CD4-positive, alpha-beta memory T cell (primary cell): ENCODE data around the gene ASF1A. TPM values are rescaled to one million over a fixed set of nuclear protein-coding genes. Genes with fewer than 3 reads are reported as not detected.

Experiments used
- CTCF ChIA-PET: fragments of 350-600 bp; sonication (Branson Sonifier 250); formaldehyde crosslinking; loops from one replicate; lab custom pipeline; 2021; ENCODE audit warnings: inconsistent platforms; ENCODE audit not compliant: partially characterized antibody; lab: Charles Lee
- POLR2A ChIA-PET: fragments of 350-600 bp; sonication (Branson Sonifier 250); formaldehyde crosslinking; loops from one replicate; lab custom pipeline; 2021; ENCODE audit not compliant: partially characterized antibody; lab: Charles Lee
- DNase-seq, 5 donors: peaks; one replicate each; pipeline versions ENCODE4 v3.0.0 to v3.0.0-alpha.2; 2020 to 2022; ENCODE audit warnings: mixed read lengths in 1 of 5
- H3K27ac ChIP-seq: one replicate; pipeline ENCODE4 v1.7.0; 2013; ENCODE audit warnings: low read depth, low read length
- H3K27me3 ChIP-seq: 2 replicates; pipeline ENCODE4 v1.7.0; 2013; ENCODE audit warnings: mild to moderate bottlenecking, low read length, moderate library complexity; ENCODE audit not compliant: insufficient read depth
- H3K36me3 ChIP-seq: 2 replicates; pipeline ENCODE4 v1.7.0; 2013; ENCODE audit warnings: mild to moderate bottlenecking, low read length, moderate library complexity; ENCODE audit not compliant: insufficient read depth
- H3K4me1 ChIP-seq: 2 replicates; pipeline ENCODE4 v1.7.0; 2013; ENCODE audit warnings: mild to moderate bottlenecking, low read length, moderate library complexity; ENCODE audit not compliant: insufficient read depth
- H3K4me3 ChIP-seq, 2 donors: one replicate each; pipeline ENCODE4 v1.7.0; 2013; ENCODE audit warnings: low read length in 2 of 2, mild to moderate bottlenecking in 1 of 2
- H3K9me3 ChIP-seq, 2 donors: one replicate each; pipeline ENCODE4 v1.7.0; 2013; ENCODE audit warnings: low read length in 2 of 2, control low read depth in 1 of 2; ENCODE audit not compliant: control insufficient read depth in 1 of 2
- H3K27ac Mint-ChIP-seq, 7 donors: one replicate each; pipeline ENCODE4 v1.8.0; 2020 to 2021; ENCODE audit warnings: mixed read lengths in 7 of 7, mild to moderate bottlenecking in 6 of 7, inconsistent platforms in 3 of 7, moderate library complexity in 3 of 7
- H3K27me3 Mint-ChIP-seq, 2 donors: one replicate each; pipeline ENCODE4 v1.8.0; 2020 to 2021; ENCODE audit warnings: mixed read lengths in 2 of 2
- H3K36me3 Mint-ChIP-seq, 2 donors: one replicate each; pipeline ENCODE4 v1.8.0; 2020 to 2021; ENCODE audit warnings: mixed read lengths in 2 of 2, inconsistent platforms in 1 of 2, mild to moderate bottlenecking in 1 of 2
- H3K4me1 Mint-ChIP-seq, 4 donors: one replicate each; pipeline ENCODE4 v1.8.0; 2020 to 2021; ENCODE audit warnings: mixed read lengths in 4 of 4, mild to moderate bottlenecking in 1 of 4
- H3K4me3 Mint-ChIP-seq, 8 donors: one replicate each; pipeline ENCODE4 v1.8.0; 2020 to 2021; ENCODE audit warnings: mixed read lengths in 8 of 8, mild to moderate bottlenecking in 7 of 8, moderate library complexity in 6 of 8, inconsistent platforms in 3 of 8
- H3K9me3 Mint-ChIP-seq, 8 donors: one replicate each; pipeline ENCODE4 v1.8.0; 2020 to 2021; ENCODE audit warnings: mixed read lengths in 8 of 8, mild to moderate bottlenecking in 5 of 8, inconsistent platforms in 3 of 8, moderate library complexity in 1 of 8
- intact Hi-C: fragments of 100-400 bp; cut with micrococcal nuclease; formaldehyde crosslinking; loops from one replicate; pipeline ENCODE4 v1.15.1; 2023
- polyA plus RNA-seq, 2 donors: library from polyadenylated mRNA; unstranded; fragments of 300-500 nt; fragmentation: Illumina TruSeq; gene quantifications; one replicate each; pipeline ENCODE4 v1.2.3, GENCODE V29; 2021
- total RNA-seq, 2 experiments: library from RNA; stranded (reverse); gene quantifications; one replicate each; pipeline ENCODE4 v1.2.3, GENCODE V29; 2021

Gene ASF1A
- total and polyA plus RNA-seq, 4 experiments from 2014 or later: 64.0 to 78.5 (median 66.2) TPM

DNA sequence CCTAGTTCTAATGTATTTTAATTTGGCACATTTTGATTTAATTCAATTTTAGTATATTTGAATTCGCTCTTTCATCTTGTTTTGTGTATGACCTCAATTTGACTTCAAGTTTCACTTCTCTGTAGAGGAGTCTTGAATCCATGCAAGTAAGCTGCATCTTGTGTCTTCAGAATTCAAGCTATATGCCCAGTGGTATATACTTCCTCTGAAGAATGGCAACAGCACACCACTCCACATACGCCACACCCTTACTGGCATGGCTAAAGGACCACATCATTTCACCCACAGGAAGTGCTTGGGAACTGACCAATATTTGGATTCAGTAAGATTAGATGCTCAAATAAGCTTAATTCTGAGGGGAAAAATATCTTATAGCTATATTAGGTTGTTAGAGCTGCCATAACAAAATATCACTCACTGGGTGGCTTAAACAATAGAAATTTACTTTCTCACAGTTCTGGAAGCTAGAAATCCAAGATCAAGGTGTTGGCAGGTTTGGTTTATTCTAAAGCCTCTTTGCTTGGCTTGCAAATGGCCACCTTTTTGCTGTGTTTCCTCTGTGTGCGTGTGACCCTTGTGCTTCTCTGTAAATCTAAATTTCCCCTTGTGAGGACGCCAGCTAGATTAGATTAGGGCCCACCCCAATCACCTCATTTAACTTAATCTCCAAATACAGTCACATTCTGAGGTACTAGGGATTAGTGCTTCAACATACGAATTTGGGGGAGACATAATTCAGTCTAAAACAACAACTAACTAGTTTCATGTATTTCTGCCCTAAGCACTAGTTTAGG, 2.8 kb upstream of the ASF1A start:
- peaks cover 0 to 18% of the 10 kb centered on the region in 2 donors for H3K36me3 Mint-ChIP-seq
- H3K9me3 Mint-ChIP-seq: peaks cover 0 to 6% (median 0%) of the 10 kb centered on the region in 8 donors
- intact Hi-C loops: loop anchor here (5.0 kb wide), 2 partner anchors 609 to 1214 kb away; partner anchors contain the start of gene NUS1
- H3K27me3 Mint-ChIP-seq: peaks cover 0 to 1% of the 10 kb centered on the region in 2 donors
- no peaks in the 10 kb centered on the region for H3K9me3 ChIP-seq
- H3K4me3 Mint-ChIP-seq: peak overlapping the region; percentile 70 to 98 (median 95)
- no peaks in the 10 kb centered on the region for H3K36me3 ChIP-seq
- H3K27me3 ChIP-seq: no peaks in the 10 kb centered on the region
- peaks cover 55 to 83% (median 61%) of the 10 kb centered on the region in 4 donors for H3K4me1 Mint-ChIP-seq
- ChIA-PET CTCF (interaction anchor here (0.6 to 5.5 kb wide), 9 partner anchors 9 to 332 kb away, joined by 3 to 35 read pairs (median 5); partner anchors contain the start of gene MCM9), POLR2A (interaction anchor here (0.7 to 9.9 kb wide), 15 partner anchors 9 to 1289 kb away, joined by 3 to 105 read pairs (median 6); partner anchors contain the start of genes CEP85L, GOPC and MCM9)
- peak overlapping the region in 1 of 2 donors; percentile 63 for H3K4me3 ChIP-seq
- H3K27ac ChIP-seq: peak overlapping the region; percentile 83
- H3K27ac Mint-ChIP-seq: peak overlapping the region; percentile 95 to 99 (median 98)
- H3K4me1 ChIP-seq: peaks cover 71% of the 10 kb centered on the region
- DNase-seq: peak in 1 of 5 donors; percentile 18

DNA sequence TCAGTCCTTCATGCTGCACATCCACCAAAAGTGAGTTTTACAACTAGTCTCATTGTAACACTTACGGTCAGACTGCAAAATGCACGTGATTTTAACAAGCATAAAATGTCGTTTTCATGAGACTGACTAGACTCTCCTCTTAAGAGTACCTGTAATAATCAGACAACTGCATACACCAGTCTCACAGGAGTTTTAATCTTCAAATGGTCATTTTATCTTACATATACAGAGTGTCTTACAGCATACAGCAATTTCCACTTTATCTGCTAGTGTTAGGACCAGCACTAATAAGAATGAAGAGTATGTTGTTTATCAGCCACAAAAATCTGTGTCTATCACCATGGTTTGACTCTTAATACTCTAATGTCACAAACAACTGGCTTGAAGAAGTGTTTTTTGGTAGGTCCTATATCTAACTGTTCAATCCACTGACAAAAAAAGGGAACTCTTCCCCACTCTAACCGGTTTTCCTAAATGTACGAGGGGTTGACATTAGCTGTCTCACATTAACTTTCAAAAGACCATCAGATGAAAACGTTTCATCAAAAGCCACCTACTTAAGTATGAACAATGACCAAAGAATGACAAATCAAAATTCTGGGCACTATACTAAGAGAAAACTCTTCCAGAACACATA, 1.5 kb upstream of the ASF1A start:
- Mint-ChIP-seq H3K27me3 (peaks cover 0 to 1% of the 10 kb centered on the region in 2 donors), H3K36me3 (peaks cover 0 to 17% of the 10 kb centered on the region in 2 donors), H3K9me3 (peaks cover 0 to 6% (median 0%) of the 10 kb centered on the region in 8 donors), H3K4me3 (peak overlapping the region; percentile 89 to 100 (median 96)), H3K27ac (peak overlapping the region; percentile 95 to 99 (median 98)), H3K4me1 (peaks cover 47 to 76% (median 56%) of the 10 kb centered on the region in 4 donors)
- Histone ChIP-seq H3K4me3 (peak overlapping the region; percentile 20 to 63), H3K9me3 (no peaks in the 10 kb centered on the region), H3K27me3 (no peaks in the 10 kb centered on the region), H3K4me1 (peaks cover 71% of the 10 kb centered on the region), H3K36me3 (no peaks in the 10 kb centered on the region), H3K27ac (peak overlapping the region; percentile 83)
- POLR2A ChIA-PET: interaction anchor here (0.6 to 9.9 kb wide), 22 partner anchors 11 to 458 kb away, joined by 3 to 105 read pairs (median 12); partner anchors contain the start of genes CEP85L, FAM184A and MCM9
- CTCF ChIA-PET: interaction anchor here (3.6 to 5.9 kb wide), 4 partner anchors 10 to 91 kb away, joined by 13 to 53 read pairs (median 38); no protein-coding TSS in a partner anchor
- DNase-seq: no peak
- intact Hi-C loops: loop anchor here (2.0 to 5.0 kb wide), 3 partner anchors 242 to 1215 kb away; partner anchors contain the start of genes CEP85L and NUS1

DNA sequence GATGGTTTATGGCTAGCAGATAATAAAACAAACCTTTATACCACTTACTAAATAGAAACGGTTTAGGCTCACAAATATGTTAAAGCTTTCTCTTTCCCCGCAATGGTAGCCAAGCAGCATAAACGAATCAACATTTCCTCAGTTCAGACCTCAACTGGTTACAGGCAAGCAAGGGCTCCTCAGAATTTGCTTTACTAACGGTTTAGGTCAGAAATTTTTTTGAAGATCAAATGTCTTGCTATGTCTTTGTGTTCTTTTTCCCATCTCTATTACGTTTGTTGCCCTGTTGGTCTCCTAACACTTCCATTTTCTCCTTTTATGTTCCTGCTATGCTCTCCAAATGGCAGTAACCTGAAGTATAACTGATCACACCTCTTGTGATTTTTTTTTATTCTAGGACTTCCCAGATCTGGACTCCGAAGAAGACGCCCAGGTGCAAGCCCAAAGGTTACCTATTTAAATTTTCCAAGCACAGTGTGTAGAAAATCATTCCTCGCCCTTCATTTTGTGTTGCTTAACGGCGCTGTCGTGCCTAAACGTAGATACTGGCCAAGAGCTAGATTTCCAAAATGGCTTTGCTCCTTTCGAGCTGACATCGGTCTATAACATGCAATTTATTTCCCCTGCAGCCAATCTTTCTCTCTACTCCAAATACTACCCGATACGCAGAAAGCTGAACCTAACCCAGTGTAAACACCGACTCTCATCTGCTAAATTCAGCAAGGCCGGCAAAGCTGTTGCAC, 717 bp upstream of the ASF1A start:
- peaks cover 0 to 1% of the 10 kb centered on the region in 2 donors for H3K27me3 Mint-ChIP-seq
- peak overlapping the region; percentile 95 to 99 (median 98) for H3K27ac Mint-ChIP-seq
- Histone ChIP-seq H3K4me3 (peak overlapping the region; percentile 20 to 63), H3K36me3 (no peaks in the 10 kb centered on the region), H3K27ac (peak overlapping the region; percentile 83), H3K9me3 (no peaks in the 10 kb centered on the region), H3K27me3 (no peaks in the 10 kb centered on the region), H3K4me1 (peaks cover 72% of the 10 kb centered on the region)
- peaks cover 4 to 21% of the 10 kb centered on the region in 2 donors for H3K36me3 Mint-ChIP-seq
- intact Hi-C loops: loop anchor here (1.0 to 5.0 kb wide), 5 partner anchors 8 to 1216 kb away; partner anchors contain the start of genes CEP85L and NUS1
- H3K4me3 Mint-ChIP-seq: peak overlapping the region; percentile 89 to 100 (median 96)
- CTCF ChIA-PET: interaction anchor here (0.6 to 5.9 kb wide), 11 partner anchors 11 to 328 kb away, joined by 3 to 53 read pairs (median 5); no protein-coding TSS in a partner anchor
- POLR2A ChIA-PET: interaction anchor here (0.6 to 9.9 kb wide), 35 partner anchors 10 to 1291 kb away, joined by 3 to 105 read pairs (median 6); partner anchors contain the start of genes CEP85L, FAM184A, GOPC and MCM9
- H3K9me3 Mint-ChIP-seq: peaks cover 0 to 6% (median 0%) of the 10 kb centered on the region in 8 donors
- DNase-seq: peak in 4 of 5 donors; percentile 82 to 85 (median 84)
- H3K4me1 Mint-ChIP-seq: peaks cover 49 to 77% (median 58%) of the 10 kb centered on the region in 4 donors

DNA sequence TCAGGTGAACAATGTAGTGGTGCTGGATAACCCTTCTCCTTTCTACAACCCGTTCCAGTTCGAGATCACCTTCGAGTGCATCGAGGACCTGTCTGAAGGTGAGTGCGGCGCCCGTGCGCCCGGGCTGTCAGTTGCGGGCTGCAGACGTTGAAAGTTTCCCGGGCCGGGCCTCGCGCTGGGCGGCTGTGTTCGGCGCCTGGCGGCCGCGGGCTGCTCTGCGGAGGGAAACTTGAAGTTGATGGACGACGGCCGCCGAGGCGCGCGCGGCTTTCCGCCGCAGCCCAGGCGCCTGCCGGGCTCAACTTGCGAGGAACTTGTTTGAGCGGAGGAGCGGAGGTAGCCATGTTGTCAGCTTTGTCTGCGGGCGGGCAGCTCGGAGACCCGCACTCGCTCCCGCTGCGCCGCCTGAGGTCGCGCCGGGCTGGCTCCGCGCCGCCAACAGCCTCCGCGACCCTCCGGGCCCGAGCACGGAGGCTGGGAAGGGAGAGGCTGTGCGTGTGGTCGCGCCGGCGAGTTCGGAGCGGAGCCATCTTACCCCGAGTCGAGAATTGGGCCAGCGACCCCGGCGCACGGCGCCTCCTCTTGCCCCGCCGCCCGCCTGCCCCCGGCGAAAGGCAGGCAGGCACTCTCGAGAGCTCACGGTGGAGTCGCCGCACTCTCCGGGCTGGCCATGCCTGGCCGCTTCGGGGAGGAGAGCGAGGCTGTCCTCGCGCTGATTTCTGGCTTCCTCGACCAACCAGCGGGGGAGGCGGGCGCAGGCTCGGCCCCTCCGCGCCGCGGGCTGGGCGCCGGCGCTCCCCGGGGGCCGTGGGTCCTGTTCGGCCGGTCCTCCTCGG, 691 bp downstream of the ASF1A start:
- H3K27me3 Mint-ChIP-seq: peaks cover 0 to 1% of the 10 kb centered on the region in 2 donors
- Histone ChIP-seq H3K4me3 (peak overlapping the region; percentile 63 to 86), H3K9me3 (no peaks in the 10 kb centered on the region), H3K27ac (peak overlapping the region; percentile 83), H3K4me1 (peaks cover 72% of the 10 kb centered on the region), H3K27me3 (no peaks in the 10 kb centered on the region), H3K36me3 (no peaks in the 10 kb centered on the region)
- peaks cover 0 to 6% (median 0%) of the 10 kb centered on the region in 8 donors for H3K9me3 Mint-ChIP-seq
- H3K36me3 Mint-ChIP-seq: peaks cover 13 to 30% of the 10 kb centered on the region in 2 donors
- H3K27ac Mint-ChIP-seq: peak overlapping the region; percentile 95 to 99 (median 98)
- ChIA-PET CTCF (interaction anchor here (1.0 to 5.9 kb wide), 17 partner anchors 10 to 336 kb away, joined by 3 to 53 read pairs (median 7); partner anchors contain the start of gene MCM9), POLR2A (interaction anchor here (0.8 to 9.9 kb wide), 33 partner anchors 8 to 420 kb away, joined by 3 to 105 read pairs (median 8); partner anchors contain the start of genes CEP85L, FAM184A and MCM9)
- DNase-seq: peak; percentile 71 to 82 (median 73)
- intact Hi-C loops: loop anchor here (1.0 to 5.0 kb wide), 11 partner anchors 8 to 1292 kb away; partner anchors contain the start of genes FAM184A, GOPC, MAN1A1 and NUS1
- peaks cover 47 to 78% (median 57%) of the 10 kb centered on the region in 4 donors for H3K4me1 Mint-ChIP-seq
- H3K4me3 Mint-ChIP-seq: peak overlapping the region; percentile 90 to 100 (median 96)

DNA sequence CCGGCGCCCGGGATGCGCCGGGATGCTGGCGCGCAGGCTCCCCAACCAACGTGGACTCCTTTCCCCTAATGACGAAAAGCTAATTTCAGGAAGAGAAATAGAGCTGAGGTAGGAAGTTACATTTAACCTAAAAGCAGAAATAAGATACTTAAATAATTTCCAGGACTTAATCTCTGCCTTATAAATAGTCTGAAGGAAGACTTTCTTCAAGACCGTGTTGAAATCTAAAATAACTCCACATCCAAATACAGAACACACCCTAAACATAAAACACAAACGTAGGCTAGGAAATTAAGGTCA, 1.3 kb downstream of the ASF1A start:
- H3K9me3 ChIP-seq: no peaks in the 10 kb centered on the region
- intact Hi-C loops: loop anchor here (2.0 kb wide), 1 partner anchor 454 kb away; the partner anchor contains the start of gene MAN1A1
- peaks cover 0 to 1% of the 10 kb centered on the region in 2 donors for H3K27me3 Mint-ChIP-seq
- ChIA-PET CTCF (interaction anchor here (1.0 to 5.9 kb wide), 16 partner anchors 9 to 337 kb away, joined by 3 to 53 read pairs (median 10); partner anchors contain the start of genes FAM184A and MCM9), POLR2A (interaction anchor here (0.8 to 9.9 kb wide), 22 partner anchors 8 to 336 kb away, joined by 3 to 105 read pairs (median 10); partner anchors contain the start of genes FAM184A and MCM9)
- H3K4me1 ChIP-seq: peaks cover 72% of the 10 kb centered on the region
- DNase-seq: no peak
- H3K27ac Mint-ChIP-seq: peak overlapping the region; percentile 84 to 93 (median 88)
- H3K4me1 Mint-ChIP-seq: peaks cover 49 to 78% (median 59%) of the 10 kb centered on the region in 4 donors
- H3K4me3 ChIP-seq: peak overlapping the region; percentile 63 to 86
- peaks cover 13 to 35% of the 10 kb centered on the region in 2 donors for H3K36me3 Mint-ChIP-seq
- H3K9me3 Mint-ChIP-seq: peaks cover 0 to 6% (median 0%) of the 10 kb centered on the region in 8 donors
- H3K27me3 ChIP-seq: no peaks in the 10 kb centered on the region
- peak overlapping the region; percentile 85 to 96 (median 89) for H3K4me3 Mint-ChIP-seq
- H3K36me3 ChIP-seq: no peaks in the 10 kb centered on the region
- peak overlapping the region; percentile 83 for H3K27ac ChIP-seq
